DMS53 treated with DMSO at 0.1 percent for 48 hours (cell line): ENCODE results near the gene CIROP.

Experiments used
- DNase-seq: peaks from one replicate; lab custom pipeline; 2025; ENCODE audit not compliant: unreplicated experiment; lab: John Stamatoyannopoulos, UW

CIROP gene

DNA sequence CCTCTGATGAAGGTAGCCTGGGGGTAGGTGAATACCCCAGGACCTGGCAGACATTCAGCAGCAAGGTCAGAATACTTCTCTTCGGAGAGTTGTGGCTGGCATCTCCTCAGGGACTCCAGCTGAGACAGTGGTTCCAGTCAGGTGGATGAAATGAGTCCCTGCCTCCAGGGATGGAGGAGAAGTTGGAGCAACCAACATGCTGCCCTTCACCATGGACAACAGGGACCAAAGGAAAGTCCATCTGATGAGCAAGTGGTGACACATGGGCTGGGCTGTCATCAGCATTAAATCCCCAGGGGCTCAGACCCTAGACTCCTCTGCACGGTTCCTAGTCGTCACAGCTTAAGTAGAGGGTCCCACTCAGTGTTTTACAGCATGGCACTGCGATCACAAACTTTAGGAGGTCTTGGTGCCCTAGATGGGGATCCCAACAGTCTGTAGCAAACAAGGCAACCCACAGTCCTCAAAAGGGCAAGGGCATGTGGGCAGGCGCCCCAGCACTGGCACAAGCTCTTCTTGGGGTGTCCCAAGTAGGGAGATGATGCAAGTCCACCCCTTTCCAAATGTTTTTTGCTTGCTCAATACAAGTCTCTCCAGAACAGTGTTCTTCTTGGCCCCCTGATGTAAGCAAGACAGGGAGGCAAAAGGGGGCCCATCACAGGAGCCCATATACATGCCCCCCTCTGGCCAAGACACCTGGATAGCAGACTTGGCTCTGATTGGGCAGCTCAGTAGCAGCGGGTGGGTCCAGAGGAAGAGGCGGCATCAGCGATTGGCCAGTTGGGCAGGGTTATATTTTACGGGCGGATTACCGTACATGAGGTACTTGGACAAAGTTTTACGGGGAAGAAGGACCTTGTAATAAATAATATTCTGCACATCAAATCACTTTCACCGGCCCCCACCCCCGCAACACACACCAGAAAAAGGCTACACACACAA is 36.7 kb downstream of the CIROP start:
- DNase-seq = no peak

DNA sequence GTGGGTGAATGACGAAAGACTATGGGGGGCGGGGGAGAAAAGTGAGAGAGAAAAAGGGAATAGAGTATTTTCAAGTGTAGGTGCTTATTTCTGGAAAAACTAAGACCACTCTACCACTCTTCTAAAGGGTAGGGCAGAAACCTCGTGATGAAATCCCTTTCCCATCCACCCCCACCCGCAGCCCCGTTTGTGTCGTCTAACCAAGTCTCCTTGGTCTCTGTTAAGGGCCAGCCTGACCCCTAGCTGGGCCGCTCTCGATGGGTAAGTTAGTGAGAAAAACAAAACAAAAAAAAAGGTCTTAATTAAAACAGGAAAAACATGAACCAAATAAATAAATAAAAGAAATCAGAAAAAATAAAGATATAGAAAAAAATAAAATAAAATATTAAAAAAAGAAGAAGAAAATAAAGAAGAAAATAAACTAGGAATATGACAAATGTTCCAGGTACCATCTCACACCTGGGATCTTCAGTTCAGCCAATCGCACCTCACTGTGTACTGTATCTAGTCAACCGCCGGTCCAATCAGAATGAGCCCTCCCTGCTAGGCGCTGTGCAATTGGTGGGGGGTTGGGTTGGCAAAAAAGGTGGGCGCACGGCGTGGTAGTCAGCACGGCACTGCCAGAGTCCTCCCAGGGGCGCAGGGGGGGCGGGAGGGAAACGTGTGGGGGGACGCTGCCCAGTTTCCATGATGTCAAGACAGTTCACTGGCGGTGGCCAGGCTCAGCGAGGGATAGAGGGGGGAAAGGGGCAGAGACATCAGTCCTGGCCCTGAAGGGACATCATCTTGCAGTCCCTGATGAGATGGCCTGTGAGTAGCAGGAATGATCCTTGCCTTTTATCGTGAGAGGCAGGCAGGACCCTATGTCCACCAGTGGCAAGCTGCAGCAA is 37.7 kb downstream of the CIROP start:
- no peak for DNase-seq

- no peak for DNase-seq
Observed at GRCh38 chr14:23066368-23066767, 38.4 kb downstream of the CIROP start.

DNA sequence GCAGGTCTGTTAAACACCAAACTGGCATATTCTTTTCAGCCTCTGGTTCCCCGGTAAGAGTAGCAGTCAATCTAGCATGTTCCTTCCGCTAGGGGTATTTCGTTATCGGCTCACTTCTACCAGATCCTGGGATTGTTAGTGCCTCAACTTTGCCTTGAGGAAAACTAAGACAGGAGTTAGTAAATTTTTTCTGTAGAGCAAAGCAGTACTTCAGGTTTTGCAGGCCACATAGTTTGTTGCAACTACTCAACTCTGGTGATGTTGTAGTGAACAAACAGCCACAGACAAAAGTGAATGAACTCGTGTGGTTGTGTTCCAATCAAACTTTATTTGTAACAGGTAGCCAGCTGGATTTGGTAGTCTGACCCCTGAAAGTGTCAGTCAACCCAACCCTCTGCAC is 41.2 kb downstream of the CIROP start:
- DNase-seq = no peak

DNA sequence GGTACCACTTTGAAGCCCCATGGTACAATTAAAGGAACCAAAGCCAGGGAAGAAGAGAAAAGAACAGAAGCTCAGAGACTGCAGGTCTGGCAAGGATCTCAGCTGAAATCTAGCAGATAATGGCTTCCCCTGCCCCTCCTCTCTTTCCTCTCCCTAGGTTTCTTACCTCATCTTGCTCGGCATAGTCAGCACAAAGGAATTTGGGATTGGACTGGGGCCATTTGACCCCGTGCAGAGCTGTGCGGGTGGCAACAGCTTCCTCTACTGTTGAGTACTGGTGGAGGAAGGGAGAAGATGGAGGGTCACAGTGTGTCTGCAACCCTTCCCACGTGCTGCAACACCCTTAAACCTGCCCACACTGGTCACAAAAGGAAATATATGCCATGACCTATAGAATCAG is 42.8 kb downstream of the CIROP start:
- no peak for DNase-seq

DNA sequence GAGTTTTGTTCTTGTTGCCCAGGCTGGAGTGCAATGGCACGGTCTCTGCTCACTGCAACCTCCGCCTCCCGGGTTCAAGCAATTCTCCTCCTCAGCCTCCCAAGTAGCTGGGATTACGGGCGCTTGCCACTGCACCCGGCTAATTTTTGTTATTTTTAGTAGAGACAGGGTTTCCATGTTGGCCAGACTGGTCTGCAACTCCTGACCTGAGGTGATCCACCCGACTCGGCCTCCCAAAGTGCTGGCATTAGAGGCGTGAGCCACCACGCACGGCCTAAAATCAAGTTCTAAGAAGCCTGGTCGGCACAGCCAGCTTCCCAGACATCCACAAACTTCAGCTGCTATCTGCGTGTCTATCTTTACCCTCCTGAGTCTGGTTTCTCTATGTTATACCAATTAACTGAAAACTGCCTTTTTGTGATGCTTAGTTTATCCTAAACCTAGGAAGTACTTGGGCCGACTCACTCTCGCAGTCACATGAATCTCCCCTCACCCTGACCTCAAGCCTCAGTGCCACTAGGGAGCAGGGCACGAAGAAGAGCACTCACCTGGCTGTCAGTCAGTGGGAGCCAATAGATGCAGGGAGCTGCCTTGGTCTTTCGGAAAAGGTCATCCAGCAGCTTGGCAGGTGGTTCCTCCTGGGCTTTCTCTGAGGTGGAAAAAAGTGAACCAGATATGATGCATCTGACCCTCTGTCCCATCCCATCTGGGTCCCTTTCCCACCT is 44.1 kb downstream of the CIROP start:
- DNase-seq = no peak

DNA sequence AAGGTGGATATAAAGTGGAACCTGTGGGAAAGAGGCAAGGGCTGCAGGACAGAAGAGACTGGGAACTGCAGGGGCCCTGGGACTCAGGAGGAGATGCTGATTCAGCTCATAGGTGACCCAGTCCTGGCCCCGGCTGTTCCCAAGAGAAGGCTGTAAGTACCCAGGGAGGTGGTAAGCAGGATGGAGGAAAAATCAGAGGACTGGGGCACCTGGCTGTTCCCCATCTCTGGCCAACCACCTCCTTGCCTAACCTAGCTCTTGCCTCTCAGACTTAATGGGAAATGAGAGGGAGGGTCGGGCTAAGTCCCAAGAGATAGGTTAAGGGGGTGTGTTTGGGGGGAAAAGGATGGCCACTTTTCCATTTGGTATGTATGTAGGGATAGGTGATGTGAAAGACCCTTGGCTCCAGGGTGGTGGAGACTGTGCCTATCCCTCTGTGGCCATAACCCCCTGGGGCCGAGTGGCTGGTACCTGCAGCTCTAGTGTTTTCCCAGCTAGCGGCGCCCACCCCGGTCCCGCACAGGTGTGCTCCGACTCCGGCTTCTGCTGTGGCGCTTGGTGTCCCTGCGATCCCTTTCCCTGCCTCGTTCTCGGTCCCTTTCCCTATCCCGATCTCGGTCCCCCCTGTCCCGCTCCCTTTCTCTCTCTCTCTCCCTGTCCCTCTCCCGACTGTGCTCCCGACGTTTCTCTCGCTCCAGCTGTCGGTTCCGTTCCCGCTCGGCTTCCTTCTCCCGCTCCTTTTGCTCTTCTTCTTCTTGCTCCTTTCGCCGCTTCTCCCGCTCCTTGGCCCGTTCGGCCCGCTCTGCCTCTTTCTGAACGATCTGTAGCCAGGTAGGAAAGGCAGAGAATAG is 45.9 kb downstream of the CIROP start:
- no peak for DNase-seq

- no peak for DNase-seq
Observed at GRCh38 chr14:23057757-23058653, 46.8 kb downstream of the CIROP start.

DNA sequence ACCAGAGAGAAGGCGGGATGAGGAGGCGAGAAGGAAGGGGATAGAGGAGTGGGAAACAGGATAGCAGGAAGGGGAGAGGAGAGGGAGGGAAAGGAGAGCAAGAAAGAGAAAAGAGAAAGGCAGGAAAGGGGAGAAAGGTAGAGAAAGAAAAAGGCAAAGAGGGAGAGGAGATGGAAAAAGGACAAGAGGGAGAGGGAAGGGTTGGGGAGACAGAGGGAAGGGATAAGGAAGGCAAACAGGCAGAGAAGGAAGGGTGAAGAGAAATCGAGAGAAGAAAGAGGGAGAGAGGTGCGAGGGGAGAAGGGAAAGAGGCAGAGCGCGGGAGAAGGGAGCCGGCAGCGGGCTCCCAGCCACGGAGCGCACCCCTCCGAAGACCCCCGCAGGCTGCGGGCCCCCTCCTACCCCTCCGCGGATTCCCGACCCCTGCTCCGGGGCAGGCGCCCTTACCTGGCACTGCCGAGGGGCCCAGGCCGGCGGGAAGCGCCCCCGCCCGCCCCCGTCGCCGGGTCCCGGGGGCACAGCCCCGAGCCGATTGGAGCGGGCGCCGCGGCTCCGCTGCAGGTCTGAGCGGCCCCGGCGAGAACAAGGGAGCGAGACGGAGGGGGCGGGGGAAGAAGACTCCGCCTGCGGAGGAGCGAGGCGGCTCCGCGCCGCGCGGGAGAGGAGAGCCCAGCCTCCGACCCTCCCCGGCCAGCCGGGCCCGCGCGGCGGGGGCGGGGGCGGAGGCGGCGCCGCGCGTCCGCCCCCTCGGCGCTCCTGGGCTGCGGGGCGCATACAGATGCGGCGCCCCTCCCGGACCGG is 47.6 kb downstream of the CIROP start, which contains the start of gene CDH24:
Gene CDH24 (minus strand): TSS at position 565 of the 801 bp plus-strand sequence. CDS start 1,787 bp downstream, outside the sequence.
- no peak for DNase-seq

DNA sequence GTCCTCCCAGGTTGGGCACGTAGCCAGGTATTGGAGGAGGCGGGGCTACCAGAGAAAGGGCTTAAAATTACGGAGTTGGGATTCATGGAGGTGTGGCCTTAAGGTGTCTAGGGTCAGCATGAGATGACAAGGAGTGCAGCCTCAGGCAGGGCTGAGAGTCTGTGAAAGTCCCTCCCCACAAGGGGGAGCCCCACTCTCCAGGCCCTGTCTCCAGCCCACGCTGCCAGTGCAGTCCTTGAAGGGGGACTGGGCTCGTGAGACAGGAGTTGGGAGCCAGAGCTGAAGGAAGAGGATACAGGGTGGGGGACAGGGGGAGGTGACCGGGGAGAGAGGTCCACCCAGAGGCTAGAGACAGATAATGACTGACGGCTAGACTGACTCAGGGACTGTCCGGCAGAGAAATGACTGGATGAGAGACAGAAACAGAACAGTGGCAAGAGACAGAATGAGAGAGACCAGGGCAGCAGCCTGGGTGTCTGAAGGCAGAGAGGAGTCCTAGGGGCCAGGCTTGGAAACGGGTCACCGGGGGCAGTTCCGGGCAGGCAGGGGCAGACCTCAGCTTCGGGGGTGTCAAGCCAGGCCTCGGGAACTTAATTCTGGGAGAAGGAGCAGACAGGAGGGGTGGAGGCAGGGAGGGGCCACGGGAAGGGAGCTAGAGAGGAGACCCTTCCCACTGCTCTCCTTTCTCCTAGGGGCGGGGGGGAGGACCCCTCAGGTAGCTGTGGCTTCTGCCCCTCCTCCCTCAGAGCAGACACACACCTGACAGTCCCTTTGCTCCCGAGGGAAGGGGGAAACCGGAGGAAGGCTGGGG is 48.4 kb downstream of the CIROP start:
- no peak for DNase-seq

DNA sequence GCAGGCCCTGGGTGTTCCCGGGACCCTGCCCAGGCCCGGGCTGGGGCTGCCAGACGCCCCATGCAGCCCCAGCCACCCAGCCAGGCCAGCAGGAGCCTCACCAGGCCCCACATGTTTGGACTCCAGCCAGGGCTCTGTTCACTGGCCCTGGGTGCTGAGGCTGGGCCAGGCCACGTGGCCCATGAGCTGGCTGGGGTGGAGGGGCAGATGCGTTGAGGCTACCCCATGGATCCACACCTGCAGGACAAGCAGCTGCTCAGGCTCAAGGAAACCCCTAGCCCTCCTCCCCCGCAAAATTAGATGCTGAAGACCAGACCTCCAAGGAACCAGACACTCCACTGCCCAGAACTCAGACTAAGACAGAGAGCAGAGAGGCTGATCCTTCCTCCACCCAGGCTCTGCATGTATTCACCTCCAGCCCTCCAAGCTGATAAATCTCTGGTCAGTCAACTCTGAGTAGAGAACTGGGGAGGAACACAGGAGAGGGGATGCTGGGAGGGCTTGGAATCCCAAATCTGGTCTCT is 49.1 kb downstream of the CIROP start:
- no peak for DNase-seq

GRCh38 chr14:23055147-23055550 is 49.6 kb downstream of the CIROP start:
- no peak for DNase-seq

- DNase-seq = no peak
Observed at GRCh38 chr14:23054000-23054811, 50.6 kb downstream of the CIROP start.

DNA sequence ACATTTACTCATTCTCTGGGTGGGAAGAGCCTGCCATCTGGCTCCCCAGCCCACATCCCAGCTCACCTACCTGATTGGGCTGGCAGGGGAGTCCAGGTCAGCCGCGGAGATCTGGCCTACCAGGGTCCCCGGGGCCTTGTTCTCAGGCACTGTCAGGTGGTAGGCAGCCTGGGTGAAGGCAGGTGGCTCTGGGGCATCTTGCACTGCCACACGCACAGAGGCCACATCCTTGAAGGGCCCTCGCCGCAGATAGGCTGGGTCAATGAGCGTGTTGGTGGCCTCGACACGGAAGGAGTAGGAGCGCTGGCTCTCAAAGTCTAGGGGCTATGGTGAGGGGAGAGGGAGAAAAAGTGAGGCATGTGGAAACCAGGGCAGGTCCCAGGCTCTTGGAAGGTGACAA is 51.4 kb downstream of the CIROP start:
- no peak for DNase-seq

DNA sequence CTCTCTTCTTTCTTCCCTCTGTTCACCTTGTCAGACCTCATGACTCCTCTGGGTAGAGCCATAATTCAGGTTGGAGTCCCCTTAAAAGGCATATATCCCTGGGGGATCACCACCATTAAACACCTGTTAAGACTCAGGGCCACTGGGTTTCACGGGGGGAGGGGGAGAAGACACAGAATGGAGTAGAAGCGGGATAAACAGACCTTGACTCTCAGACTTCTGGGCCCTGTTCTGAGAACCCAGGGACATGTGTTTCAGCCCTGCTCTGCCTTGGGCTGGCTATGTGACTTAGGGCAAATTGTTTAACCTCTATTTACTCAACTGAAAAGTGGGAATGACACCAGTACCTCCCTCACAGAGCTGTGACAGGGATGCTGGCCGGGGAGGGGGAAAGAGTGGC is 52.1 kb downstream of the CIROP start:
- no peak for DNase-seq

DNA sequence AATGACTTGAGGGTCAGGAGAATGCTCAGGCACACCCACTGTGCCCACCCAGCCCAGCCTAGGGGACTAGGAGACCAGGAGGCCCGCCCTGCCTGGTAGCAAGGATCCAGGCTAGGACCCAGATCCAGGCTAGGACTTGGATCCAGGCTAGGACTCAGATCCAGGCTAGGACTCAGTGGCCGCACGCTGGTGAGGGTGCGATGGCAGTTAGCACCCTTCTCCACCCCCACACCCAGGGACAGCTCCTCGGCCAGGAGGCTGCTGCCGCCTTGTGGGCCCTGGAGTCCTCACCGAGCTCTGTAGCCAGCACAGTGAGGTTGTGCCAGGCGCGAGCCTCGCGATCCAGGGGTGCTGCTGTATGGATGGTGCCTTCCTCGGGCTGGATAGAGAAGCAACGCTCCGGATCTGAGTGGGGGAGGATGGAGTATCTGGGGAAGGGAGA is 52.6 kb downstream of the CIROP start:
- no peak for DNase-seq
